Measurements from ENCODE around the gene XAF1. TPM values are rescaled to one million over a fixed set of nuclear protein-coding genes. Genes with fewer than 3 reads are reported as not detected.

Gene XAF1
- 2.5 and 13.3 TPM in 2 replicates for total RNA-seq

DNA sequence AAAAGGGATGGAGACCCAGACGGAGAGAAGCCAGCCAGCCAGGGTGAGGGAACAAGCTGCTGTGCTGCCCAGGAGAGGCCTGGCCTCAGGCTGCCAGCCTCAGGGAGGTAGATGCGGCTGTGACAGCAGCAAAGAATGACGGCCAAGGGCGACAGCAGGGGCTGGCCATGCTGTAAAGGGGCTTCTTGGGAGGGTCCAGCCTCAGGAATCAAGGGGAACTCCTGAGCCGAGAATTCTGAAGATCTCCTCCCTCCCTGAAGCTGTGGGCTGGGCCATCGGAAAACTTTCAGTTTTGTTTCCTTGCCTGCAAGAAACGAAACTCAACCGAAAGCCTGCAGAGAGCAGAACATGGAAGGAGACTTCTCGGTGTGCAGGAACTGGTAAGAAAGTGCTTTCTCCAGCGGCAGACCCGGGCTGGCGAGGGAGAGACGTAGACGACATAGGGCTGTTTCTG lies at the start of gene XAF1:
Gene XAF1, plus strand, starts transcription at position 316 of the 454 bp plus-strand sequence. Its CDS starts 33 bp downstream, at position 349.
- TF ChIP-seq, protein P1, sequence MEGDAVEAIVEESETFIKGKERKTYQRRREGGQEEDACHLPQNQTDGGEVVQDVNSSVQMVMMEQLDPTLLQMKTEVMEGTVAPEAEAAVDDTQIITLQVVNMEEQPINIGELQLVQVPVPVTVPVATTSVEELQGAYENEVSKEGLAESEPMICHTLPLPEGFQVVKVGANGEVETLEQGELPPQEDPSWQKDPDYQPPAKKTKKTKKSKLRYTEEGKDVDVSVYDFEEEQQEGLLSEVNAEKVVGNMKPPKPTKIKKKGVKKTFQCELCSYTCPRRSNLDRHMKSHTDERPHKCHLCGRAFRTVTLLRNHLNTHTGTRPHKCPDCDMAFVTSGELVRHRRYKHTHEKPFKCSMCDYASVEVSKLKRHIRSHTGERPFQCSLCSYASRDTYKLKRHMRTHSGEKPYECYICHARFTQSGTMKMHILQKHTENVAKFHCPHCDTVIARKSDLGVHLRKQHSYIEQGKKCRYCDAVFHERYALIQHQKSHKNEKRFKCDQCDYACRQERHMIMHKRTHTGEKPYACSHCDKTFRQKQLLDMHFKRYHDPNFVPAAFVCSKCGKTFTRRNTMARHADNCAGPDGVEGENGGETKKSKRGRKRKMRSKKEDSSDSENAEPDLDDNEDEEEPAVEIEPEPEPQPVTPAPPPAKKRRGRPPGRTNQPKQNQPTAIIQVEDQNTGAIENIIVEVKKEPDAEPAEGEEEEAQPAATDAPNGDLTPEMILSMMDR (IDR thresholded peaks at IDR 0.05; ENCODE audit: insufficient read depth, low read length, poor library complexity, severe bottlenecking) = no peak
- Histone ChIP-seq H3K36me3 (ENCODE audit: control insufficient read depth, insufficient read depth, low read length) (no peaks in the 10 kb centered on the region), H3K4me3 (ENCODE audit: low read depth, low read length) (no peak within 1 kb of the TSS), H3K27me3 (ENCODE audit: control insufficient read depth, insufficient read depth, low read length) (no peaks in the 10 kb centered on the region)
- no peak for DNase-seq (ENCODE audit: low read depth)

DNA sequence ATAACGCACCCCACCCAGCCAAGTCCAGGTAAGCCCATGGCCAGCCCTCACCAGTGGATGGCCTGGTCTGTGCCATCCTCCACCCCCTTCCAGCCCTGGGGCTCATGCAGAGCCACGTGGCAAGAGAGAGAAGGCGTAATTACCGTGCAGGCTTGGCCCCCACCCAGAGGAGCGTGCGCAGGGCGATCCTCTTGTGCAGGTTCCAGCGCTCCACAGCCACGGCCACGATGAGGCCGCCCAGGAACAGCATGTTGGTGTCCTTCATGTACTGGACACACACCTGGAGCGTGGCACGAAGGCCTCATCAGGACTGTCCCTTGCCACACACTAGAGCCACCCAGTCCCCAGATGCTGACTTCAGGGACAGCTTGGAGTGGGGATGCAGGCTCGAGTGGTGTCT lies 49.3 kb upstream of the XAF1 start:
- no peak for DNase-seq (ENCODE audit: low read depth)
- no peak overlapping the region for H3K4me3 ChIP-seq (ENCODE audit: low read depth, low read length)
- H3K27me3 ChIP-seq (ENCODE audit: control insufficient read depth, insufficient read depth, low read length) = peaks cover 24% of the 10 kb centered on the region
- TF ChIP-seq, protein P1 (IDR thresholded peaks at IDR 0.05; ENCODE audit: insufficient read depth, low read length, poor library complexity, severe bottlenecking) = no peak
- no peaks in the 10 kb centered on the region for H3K36me3 ChIP-seq (ENCODE audit: control insufficient read depth, insufficient read depth, low read length)

GRCh38 chr17:6706996-6707395 lies 48.9 kb upstream of the XAF1 start:
- no peaks in the 10 kb centered on the region for H3K36me3 ChIP-seq (ENCODE audit: control insufficient read depth, insufficient read depth, low read length)
- peaks cover 26% of the 10 kb centered on the region for H3K27me3 ChIP-seq (ENCODE audit: control insufficient read depth, insufficient read depth, low read length)
- no peak overlapping the region for H3K4me3 ChIP-seq (ENCODE audit: low read depth, low read length)
- TF ChIP-seq, protein P1 (IDR thresholded peaks at IDR 0.05; ENCODE audit: insufficient read depth, low read length, poor library complexity, severe bottlenecking) = no peak
- DNase-seq (ENCODE audit: low read depth) = no peak

- Histone ChIP-seq H3K4me3 (ENCODE audit: low read depth, low read length) (no peak overlapping the region), H3K36me3 (ENCODE audit: control insufficient read depth, insufficient read depth, low read length) (no peaks in the 10 kb centered on the region), H3K27me3 (ENCODE audit: control insufficient read depth, insufficient read depth, low read length) (peaks cover 37% of the 10 kb centered on the region)
- no peak for DNase-seq (ENCODE audit: low read depth)
- TF ChIP-seq, protein P1 (IDR thresholded peaks at IDR 0.05; ENCODE audit: insufficient read depth, low read length, poor library complexity, severe bottlenecking) = no peak
These were observed 47.4 kb upstream of the XAF1 start for GRCh38 chr17:6708357-6708961.

GRCh38 chr17:6710317-6710716 lies 45.5 kb upstream of the XAF1 start:
- TF ChIP-seq, protein P1 (IDR thresholded peaks at IDR 0.05; ENCODE audit: insufficient read depth, low read length, poor library complexity, severe bottlenecking) = no peak

More at GRCh38 chr17:6710317-6710716, 45.5 kb upstream of the XAF1 start:
- H3K36me3 ChIP-seq (ENCODE audit: control insufficient read depth, insufficient read depth, low read length) = no peaks in the 10 kb centered on the region
- peaks cover 41% of the 10 kb centered on the region for H3K27me3 ChIP-seq (ENCODE audit: control insufficient read depth, insufficient read depth, low read length)
- DNase-seq (ENCODE audit: low read depth) = no peak
- H3K4me3 ChIP-seq (ENCODE audit: low read depth, low read length) = no peak overlapping the region

Data from kidney epithelial cell (primary cell).